HG03045 (cell line): Measurements from ENCODE around the gene ANXA11.

Source experiments
- ATAC-seq: cut with Tn5 transposase; IDR thresholded peaks from one replicate; pipeline ENCODE4 v1.9.1; 2021; ENCODE audit warnings: mild to moderate bottlenecking, moderate library complexity; ENCODE audit not compliant: unreplicated experiment

The ANXA11 gene

GRCh38 chr10:80122110-80122710 lies 83.1 kb downstream of the ANXA11 start:
- no peak for ATAC-seq

- no peak for ATAC-seq
Measured at GRCh38 chr10:80118669-80119068, 86.7 kb downstream of the ANXA11 start.

GRCh38 chr10:80110986-80111385 lies 94.4 kb downstream of the ANXA11 start:
- ATAC-seq, result no peak

- no peak for ATAC-seq
Measured at GRCh38 chr10:80108576-80109239, 96.6 kb downstream of the ANXA11 start.

GRCh38 chr10:80104066-80104926 lies 101.0 kb downstream of the ANXA11 start:
- no peak for ATAC-seq
